CD4-positive, alpha-beta T cell (primary cell): ENCODE measurements around the gene HADH. TPM values are rescaled to one million over a fixed set of nuclear protein-coding genes. Genes with fewer than 3 reads are reported as not detected.
"Not testable (repeated sequence)": the region's sequence is repeated elsewhere in the genome, so short reads cannot be mapped to it uniquely, and the experiment has no call there.

ENCODE experiments used
- ATAC-seq: fragments of 200-7000 bp; cut with Tn5 transposase; one replicate; pipeline ENCODE4 v1.10.0; 2022; ENCODE audit warnings: mild to moderate bottlenecking; ENCODE audit not compliant: poor library complexity
- CTCF ChIA-PET: fragments of 350-600 bp; sonication (Branson Sonifier 250); formaldehyde crosslinking; loops from one replicate; lab custom pipeline; 2021; ENCODE audit warnings: antibody characterized with exemption, inconsistent platforms; lab: Charles Lee
- POLR2A ChIA-PET: fragments of 350-600 bp; sonication (Branson Sonifier 250); formaldehyde crosslinking; loops from one replicate; lab custom pipeline; 2021; ENCODE audit warnings: antibody characterized with exemption, inconsistent platforms; lab: Charles Lee
- DNase-seq, 14 experiments: peaks; one replicate each; pipeline ENCODE4 v3.0.0-alpha.2; 2013 to 2020; ENCODE audit warnings: mixed read lengths in 2 of 14
- H3K27ac ChIP-seq, 2 donors: one replicate each; pipeline versions ENCODE4 v1.5.1 to v1.7.0; 2013; ENCODE audit warnings: low read length in 2 of 2, low read depth in 1 of 2, mild to moderate bottlenecking in 1 of 2
- H3K27me3 ChIP-seq, 2 experiments: 1 replicate in 1 of 2; 2 replicates in 1 of 2; pipeline versions ENCODE4 v1.6.1 to v1.7.0; 2013; ENCODE audit warnings: low read length in 2 of 2, control low read depth in 1 of 2, mild to moderate bottlenecking in 1 of 2, moderate library complexity in 1 of 2; ENCODE audit not compliant: insufficient read depth in 2 of 2, control insufficient read depth in 1 of 2
- H3K36me3 ChIP-seq: one replicate; pipeline ENCODE4 v1.6.1; 2013; ENCODE audit warnings: low read length, control low read depth; ENCODE audit not compliant: insufficient read depth
- H3K4me1 ChIP-seq: one replicate; pipeline ENCODE4 v1.6.1; 2013; ENCODE audit warnings: low read length, control low read depth; ENCODE audit not compliant: insufficient read depth
- H3K4me3 ChIP-seq: one replicate; pipeline ENCODE4 v1.5.1; 2013; ENCODE audit warnings: mild to moderate bottlenecking, low read length, moderate library complexity
- H3K9me3 ChIP-seq, 2 experiments: 1 replicate in 1 of 2; 2 replicates in 1 of 2; pipeline versions ENCODE4 v1.6.1 to v1.7.0; 2013; ENCODE audit warnings: low read length in 2 of 2, mild to moderate bottlenecking in 2 of 2, control low read depth in 1 of 2, moderate library complexity in 1 of 2; ENCODE audit not compliant: control insufficient read depth in 1 of 2, insufficient read depth in 1 of 2
- H3K27ac Mint-ChIP-seq: one replicate; pipeline ENCODE4 v1.8.0; 2020; ENCODE audit warnings: mixed read lengths
- H3K27me3 Mint-ChIP-seq: one replicate; pipeline ENCODE4 v1.8.0; 2021; ENCODE audit warnings: mixed read lengths
- H3K36me3 Mint-ChIP-seq: one replicate; pipeline ENCODE4 v1.8.0; 2021; ENCODE audit warnings: low read depth, mixed read lengths
- H3K4me1 Mint-ChIP-seq: one replicate; pipeline ENCODE4 v1.8.0; 2021; ENCODE audit warnings: low read depth, mixed read lengths
- H3K4me3 Mint-ChIP-seq: one replicate; pipeline ENCODE4 v1.8.0; 2020; ENCODE audit warnings: mild to moderate bottlenecking, mixed read lengths
- H3K9me3 Mint-ChIP-seq: one replicate; pipeline ENCODE4 v1.8.0; 2020; ENCODE audit warnings: mixed read lengths
- intact Hi-C, 2 experiments: fragments of 100-400 bp; cut with DNase I in 1 of 2; cut with micrococcal nuclease in 1 of 2; formaldehyde crosslinking; loops; one replicate each; pipeline versions ENCODE4 v1.15.1 to v1.9.0; 2023 to 2025; cut with DNase I, micrococcal nuclease
- total RNA-seq, 174 experiments: library from RNA in 2 of 174; stranded (reverse) in 2 of 174; gene quantifications; one replicate each; pipeline ENCODE4 v1.2.3 and lab custom pipeline; 2021 to 2026
- TF ChIP-seq, protein P1 (sequence below): fragments of 200-600 bp; IDR thresholded peaks from one replicate; pipeline ENCODE4 v1.8.0; 2022; ENCODE audit warnings: antibody characterized with exemption, mild to moderate bottlenecking

HADH gene
- total RNA-seq, 2 experiments from 2014 or later, result 16.1 to 16.3 TPM

DNA sequence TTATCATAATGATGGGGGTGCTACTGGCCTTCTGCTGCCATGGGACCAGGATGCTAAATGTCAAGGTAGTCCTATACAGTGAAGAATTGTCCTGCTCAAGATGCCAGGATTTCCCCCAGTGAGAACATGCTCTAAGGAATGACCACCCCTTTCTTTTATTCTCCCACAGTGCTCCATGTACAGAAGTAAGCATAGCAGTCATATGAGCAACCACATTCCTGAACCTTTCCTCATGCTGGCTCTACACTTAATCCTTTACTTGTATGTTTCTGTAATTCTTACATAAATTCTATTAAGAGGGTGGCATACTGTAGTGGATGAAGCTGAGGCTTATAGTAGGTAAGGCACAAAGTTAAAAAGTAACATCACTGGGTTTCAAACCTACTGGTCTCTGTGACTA is 38.1 kb upstream of the HADH start:
- TF ChIP-seq, protein P1, sequence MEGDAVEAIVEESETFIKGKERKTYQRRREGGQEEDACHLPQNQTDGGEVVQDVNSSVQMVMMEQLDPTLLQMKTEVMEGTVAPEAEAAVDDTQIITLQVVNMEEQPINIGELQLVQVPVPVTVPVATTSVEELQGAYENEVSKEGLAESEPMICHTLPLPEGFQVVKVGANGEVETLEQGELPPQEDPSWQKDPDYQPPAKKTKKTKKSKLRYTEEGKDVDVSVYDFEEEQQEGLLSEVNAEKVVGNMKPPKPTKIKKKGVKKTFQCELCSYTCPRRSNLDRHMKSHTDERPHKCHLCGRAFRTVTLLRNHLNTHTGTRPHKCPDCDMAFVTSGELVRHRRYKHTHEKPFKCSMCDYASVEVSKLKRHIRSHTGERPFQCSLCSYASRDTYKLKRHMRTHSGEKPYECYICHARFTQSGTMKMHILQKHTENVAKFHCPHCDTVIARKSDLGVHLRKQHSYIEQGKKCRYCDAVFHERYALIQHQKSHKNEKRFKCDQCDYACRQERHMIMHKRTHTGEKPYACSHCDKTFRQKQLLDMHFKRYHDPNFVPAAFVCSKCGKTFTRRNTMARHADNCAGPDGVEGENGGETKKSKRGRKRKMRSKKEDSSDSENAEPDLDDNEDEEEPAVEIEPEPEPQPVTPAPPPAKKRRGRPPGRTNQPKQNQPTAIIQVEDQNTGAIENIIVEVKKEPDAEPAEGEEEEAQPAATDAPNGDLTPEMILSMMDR, result no peak
- CTCF ChIA-PET, result no interaction called here

DNA sequence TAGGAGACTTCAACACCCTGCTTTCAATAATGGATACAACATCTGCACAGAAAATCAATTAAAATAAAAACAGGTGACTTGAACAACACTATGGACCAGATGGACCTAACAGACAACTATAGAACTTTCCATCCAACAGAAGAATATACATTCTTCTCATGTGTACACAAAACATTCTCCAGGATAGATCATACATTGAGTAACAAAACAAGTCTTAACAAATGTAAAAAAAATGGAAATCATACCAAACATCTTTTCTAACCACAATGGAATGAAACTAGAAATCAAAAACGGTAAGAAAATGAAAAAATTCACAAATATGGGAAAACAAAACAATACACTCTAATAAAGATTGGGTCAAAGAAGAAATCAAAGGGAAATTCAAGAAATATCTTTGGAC is 33.7 kb upstream of the HADH start:
- no peaks in the 10 kb centered on the region for H3K27me3 ChIP-seq
- TF ChIP-seq, protein P1, result no peak
- H3K27me3 Mint-ChIP-seq, result no peaks in the 10 kb centered on the region
- CTCF ChIA-PET, result no interaction called here
- H3K9me3 ChIP-seq, result peaks cover 11 to 16% of the 10 kb centered on the region in 2 experiments
- DNase-seq (no peak), ATAC-seq (no peak)
- H3K36me3 Mint-ChIP-seq, result peaks cover 40% of the 10 kb centered on the region
- H3K27ac Mint-ChIP-seq, result no peak overlapping the region
- POLR2A ChIA-PET, result no interaction called here
- H3K4me1 ChIP-seq, result no peaks in the 10 kb centered on the region
- peaks cover 2% of the 10 kb centered on the region for H3K36me3 ChIP-seq
- intact Hi-C loops, result no loop called here
- H3K4me3 ChIP-seq, result no peak overlapping the region
- no peaks in the 10 kb centered on the region for H3K4me1 Mint-ChIP-seq
- H3K4me3 Mint-ChIP-seq, result no peak overlapping the region
- peaks cover 14% of the 10 kb centered on the region for H3K9me3 Mint-ChIP-seq
- H3K27ac ChIP-seq, result no peak overlapping the region

More for the DNA sequence above, 38.1 kb upstream of the HADH start:
- H3K9me3 Mint-ChIP-seq, result peaks cover 14% of the 10 kb centered on the region
- Histone ChIP-seq H3K27ac (no peak overlapping the region), H3K27me3 (no peaks in the 10 kb centered on the region), H3K4me1 (no peaks in the 10 kb centered on the region), H3K9me3 (peaks cover 4 to 14% of the 10 kb centered on the region in 2 experiments), H3K4me3 (no peak overlapping the region), H3K36me3 (peaks cover 17% of the 10 kb centered on the region)
- H3K4me1 Mint-ChIP-seq, result no peaks in the 10 kb centered on the region
- POLR2A ChIA-PET, result no interaction called here
- H3K36me3 Mint-ChIP-seq, result peaks cover 77% of the 10 kb centered on the region
- H3K4me3 Mint-ChIP-seq, result no peak overlapping the region
- no peaks in the 10 kb centered on the region for H3K27me3 Mint-ChIP-seq
- DNase-seq, result no peak
- ATAC-seq, result no peak
- H3K27ac Mint-ChIP-seq, result no peak overlapping the region
- intact Hi-C loops, result no loop called here

DNA sequence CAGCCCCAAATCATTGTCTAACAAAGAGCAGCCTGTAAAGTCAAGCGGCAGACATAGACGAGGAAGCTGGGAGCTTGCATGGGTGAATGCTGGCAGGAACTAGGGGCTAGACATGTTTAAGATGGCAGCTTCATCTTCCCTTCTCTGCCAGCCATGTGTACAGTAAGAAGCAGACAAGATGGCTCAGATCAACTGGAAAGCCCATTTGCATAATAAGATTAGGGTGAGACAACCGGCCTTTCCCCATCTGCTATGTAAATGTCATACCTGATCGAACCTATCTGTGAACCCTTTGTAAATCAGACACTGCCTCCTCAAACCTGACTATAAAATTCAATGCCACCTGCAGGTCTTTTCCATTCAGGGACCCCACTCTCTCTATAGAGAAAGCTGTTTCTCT is 22.8 kb upstream of the HADH start:
- H3K4me3 ChIP-seq, result no peak overlapping the region
- H3K4me1 Mint-ChIP-seq, result no peaks in the 10 kb centered on the region
- H3K27ac Mint-ChIP-seq, result no peak overlapping the region
- POLR2A ChIA-PET, result no interaction called here
- no peaks in the 10 kb centered on the region for H3K27me3 ChIP-seq
- H3K9me3 Mint-ChIP-seq, result peaks cover 2% of the 10 kb centered on the region
- H3K27ac ChIP-seq, result no peak overlapping the region
- TF ChIP-seq, protein P1, result no peak
- DNase-seq (no peak), ATAC-seq (no peak)
- intact Hi-C loops, result no loop called here
- H3K36me3 Mint-ChIP-seq, result no peaks in the 10 kb centered on the region
- no peak overlapping the region for H3K4me3 Mint-ChIP-seq
- H3K9me3 ChIP-seq, result no peaks in the 10 kb centered on the region
- H3K27me3 Mint-ChIP-seq, result peaks cover 11% of the 10 kb centered on the region
- CTCF ChIA-PET, result no interaction called here
- H3K4me1 ChIP-seq, result no peaks in the 10 kb centered on the region
- no peaks in the 10 kb centered on the region for H3K36me3 ChIP-seq

DNA sequence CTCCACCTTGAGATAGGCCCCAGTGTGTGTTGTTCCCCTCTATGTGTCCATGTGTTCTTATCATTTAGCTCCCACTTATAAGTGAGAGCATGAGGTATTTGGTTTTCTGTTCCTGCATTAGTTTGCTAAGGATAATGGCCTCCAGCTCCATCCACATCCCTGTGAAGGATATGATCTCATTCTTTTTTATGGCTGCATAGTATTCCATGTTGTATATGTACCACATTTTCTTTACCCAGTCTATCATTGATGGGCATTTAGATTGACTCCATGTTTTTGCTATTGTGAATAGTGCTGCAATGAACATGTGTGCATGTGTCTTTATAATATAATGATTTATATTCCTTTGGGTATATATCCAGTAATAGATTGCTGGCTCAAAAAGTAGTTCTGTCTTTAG is 22.2 kb upstream of the HADH start:
- H3K4me1 ChIP-seq, POLR2A ChIA-PET, ATAC-seq: not testable (repeated sequence)

DNA sequence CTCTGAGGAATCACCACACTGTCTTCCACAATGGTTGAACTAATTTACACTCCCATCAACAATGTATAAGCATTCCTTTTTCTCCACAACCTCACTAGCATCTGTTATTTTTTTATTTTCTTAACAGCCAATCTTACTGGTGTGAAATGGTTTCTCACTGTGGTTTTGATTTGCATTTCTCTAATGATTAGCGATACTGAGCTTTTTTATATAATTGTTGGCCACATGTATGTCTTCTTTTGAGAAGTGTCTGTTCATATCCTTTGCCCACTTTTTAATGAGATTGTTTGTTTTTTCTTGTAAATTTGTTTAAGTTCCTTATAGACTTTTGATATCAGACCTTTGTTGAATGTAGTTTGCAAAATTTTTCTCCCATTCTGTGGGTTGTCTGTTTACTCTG is 21.8 kb upstream of the HADH start:
- H3K36me3 Mint-ChIP-seq, CTCF ChIA-PET, H3K9me3 ChIP-seq, H3K27me3 ChIP-seq, H3K4me1 ChIP-seq, H3K27ac ChIP-seq, H3K4me1 Mint-ChIP-seq, H3K4me3 ChIP-seq, DNase-seq, H3K27ac Mint-ChIP-seq, H3K36me3 ChIP-seq, POLR2A ChIA-PET, intact Hi-C loops, ATAC-seq, H3K4me3 Mint-ChIP-seq, H3K9me3 Mint-ChIP-seq: not testable (repeated sequence)
- H3K27me3 Mint-ChIP-seq, result peaks cover 11% of the 10 kb centered on the region

More for the DNA sequence above, 22.2 kb upstream of the HADH start:
- H3K9me3 ChIP-seq, H3K4me3 Mint-ChIP-seq, H3K4me1 Mint-ChIP-seq, H3K27me3 ChIP-seq, H3K36me3 Mint-ChIP-seq, CTCF ChIA-PET, H3K4me3 ChIP-seq, intact Hi-C loops, DNase-seq, H3K36me3 ChIP-seq, H3K27ac Mint-ChIP-seq, H3K27ac ChIP-seq, H3K9me3 Mint-ChIP-seq: not testable (repeated sequence)
- H3K27me3 Mint-ChIP-seq, result peaks cover 11% of the 10 kb centered on the region
